ENCODE data around the gene LRRC46. TPM values are rescaled to one million over a fixed set of nuclear protein-coding genes. Genes with fewer than 3 reads are reported as not detected.

The LRRC46 gene
- total RNA-seq, 1 donor from 2014 or later = not detected

GRCh38 chr17:47808830-47809480 is 22.5 kb upstream of the LRRC46 start:
- DNase-seq (ENCODE audit: low read depth in 2 of 2) = no peak

- peak in 1 of 2 donors; percentile 86 for DNase-seq (ENCODE audit: low read depth in 2 of 2)
Measured at GRCh38 chr17:47810200-47810821, 21.2 kb upstream of the LRRC46 start.

GRCh38 chr17:47810901-47811635 is 20.4 kb upstream of the LRRC46 start:
- DNase-seq (ENCODE audit: low read depth in 2 of 2) = no peak

DNA sequence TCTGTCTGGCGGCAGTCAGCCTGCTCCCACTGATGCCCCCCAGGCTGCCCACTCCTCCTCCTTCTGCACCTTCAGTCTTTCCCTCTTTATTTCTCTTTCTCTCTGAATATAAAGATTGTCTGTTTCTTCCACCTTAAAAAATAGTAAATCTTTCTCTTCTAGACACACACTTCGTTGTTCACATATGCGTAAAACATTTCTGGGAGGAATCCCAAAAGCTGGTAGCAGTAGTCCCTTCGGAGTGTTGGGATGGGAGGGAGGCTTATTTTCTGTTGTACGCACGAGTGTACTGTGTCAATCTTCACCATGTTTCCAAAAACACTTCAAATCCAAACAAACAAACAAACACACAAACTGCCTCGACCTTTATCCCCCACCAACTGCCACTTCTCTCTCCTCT is 19.8 kb upstream of the LRRC46 start:
- DNase-seq (ENCODE audit: low read depth in 2 of 2) = no peak

- no peak for DNase-seq (ENCODE audit: low read depth in 2 of 2)
Measured at GRCh38 chr17:47812146-47812920, 19.1 kb upstream of the LRRC46 start.

DNA sequence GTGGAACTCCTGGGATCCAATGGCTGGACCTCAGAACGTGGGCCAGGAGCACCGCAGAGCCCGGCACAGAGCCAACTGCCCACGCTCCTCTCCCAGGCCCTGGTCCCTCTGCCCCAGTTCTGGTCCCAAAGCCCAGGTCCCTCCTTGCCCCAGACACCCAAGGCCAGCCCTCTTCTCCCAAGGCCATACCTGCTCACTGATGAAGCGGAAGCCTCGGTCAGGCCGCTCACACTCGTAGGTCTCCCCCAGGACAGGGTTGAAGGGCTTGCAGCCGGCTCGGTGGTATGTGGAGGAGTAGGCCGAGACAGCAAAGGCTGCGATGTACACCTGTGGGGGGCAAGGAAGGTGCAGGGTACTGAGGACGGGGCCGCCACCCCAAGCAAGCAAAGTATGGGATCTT is 18.4 kb upstream of the LRRC46 start:
- no peak for DNase-seq (ENCODE audit: low read depth in 2 of 2)

GRCh38 chr17:47813512-47814031 is 17.9 kb upstream of the LRRC46 start:
- DNase-seq (ENCODE audit: low read depth in 2 of 2) = no peak

- no peak for DNase-seq (ENCODE audit: low read depth in 2 of 2)
Measured at GRCh38 chr17:47815106-47815918, 16.2 kb upstream of the LRRC46 start.

DNA sequence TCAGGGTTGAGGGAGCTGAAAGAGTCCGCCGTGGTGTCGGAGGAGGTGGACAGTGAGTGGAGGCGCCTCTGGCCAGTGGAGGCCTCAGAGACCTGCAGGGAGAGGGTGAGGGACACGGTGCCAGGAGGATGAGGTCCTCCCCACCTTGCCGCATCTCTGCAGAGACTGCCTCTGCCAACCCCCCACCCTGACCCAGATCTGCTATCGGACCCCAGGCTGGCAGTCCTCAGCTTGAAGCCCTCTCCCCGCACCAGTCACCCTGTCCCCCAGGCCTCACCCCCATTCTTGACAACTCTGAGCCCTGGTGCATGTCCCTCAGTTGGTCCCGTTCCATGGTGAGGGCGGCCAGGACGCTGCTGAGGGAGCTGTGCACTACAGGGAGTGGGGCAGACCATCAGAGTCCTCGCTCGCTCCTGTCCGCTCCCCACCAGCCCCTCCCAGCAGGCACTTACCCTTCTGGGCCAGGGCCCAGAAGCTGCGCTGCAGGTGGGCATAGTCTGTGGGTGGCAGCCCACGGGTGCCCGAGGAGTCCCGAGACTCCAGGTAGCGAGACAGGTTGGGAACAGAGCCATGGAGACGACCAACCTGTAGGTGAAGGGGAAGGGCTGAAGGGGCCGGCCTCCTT is 15.2 kb upstream of the LRRC46 start:
- no peak for DNase-seq (ENCODE audit: low read depth in 2 of 2)

DNA sequence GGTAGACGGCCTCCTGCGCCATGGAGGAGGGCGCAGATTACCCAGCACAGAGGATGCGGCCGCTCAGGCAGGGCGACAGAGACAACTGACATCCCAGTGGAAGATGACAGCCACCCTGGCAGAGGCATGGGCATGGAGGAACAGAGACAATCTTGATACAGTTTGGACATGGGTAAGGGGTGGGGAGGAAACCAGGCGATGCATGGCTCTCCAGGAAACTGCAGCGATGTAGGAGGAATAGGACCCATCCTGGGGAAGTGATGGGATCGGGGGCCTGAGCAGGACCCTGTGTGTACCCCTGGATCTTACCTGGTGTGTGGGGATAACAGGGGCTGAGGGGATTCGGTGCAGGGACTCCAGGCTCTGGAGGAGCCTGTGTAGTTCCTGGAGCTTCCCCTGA is 14.5 kb upstream of the LRRC46 start:
- no peak for DNase-seq (ENCODE audit: low read depth in 2 of 2)

GRCh38 chr17:47818002-47818695 is 13.3 kb upstream of the LRRC46 start:
- no peak for DNase-seq (ENCODE audit: low read depth in 2 of 2)

- no peak for DNase-seq (ENCODE audit: low read depth in 2 of 2)
Measured at GRCh38 chr17:47819475-47819874, 12.0 kb upstream of the LRRC46 start.

DNA sequence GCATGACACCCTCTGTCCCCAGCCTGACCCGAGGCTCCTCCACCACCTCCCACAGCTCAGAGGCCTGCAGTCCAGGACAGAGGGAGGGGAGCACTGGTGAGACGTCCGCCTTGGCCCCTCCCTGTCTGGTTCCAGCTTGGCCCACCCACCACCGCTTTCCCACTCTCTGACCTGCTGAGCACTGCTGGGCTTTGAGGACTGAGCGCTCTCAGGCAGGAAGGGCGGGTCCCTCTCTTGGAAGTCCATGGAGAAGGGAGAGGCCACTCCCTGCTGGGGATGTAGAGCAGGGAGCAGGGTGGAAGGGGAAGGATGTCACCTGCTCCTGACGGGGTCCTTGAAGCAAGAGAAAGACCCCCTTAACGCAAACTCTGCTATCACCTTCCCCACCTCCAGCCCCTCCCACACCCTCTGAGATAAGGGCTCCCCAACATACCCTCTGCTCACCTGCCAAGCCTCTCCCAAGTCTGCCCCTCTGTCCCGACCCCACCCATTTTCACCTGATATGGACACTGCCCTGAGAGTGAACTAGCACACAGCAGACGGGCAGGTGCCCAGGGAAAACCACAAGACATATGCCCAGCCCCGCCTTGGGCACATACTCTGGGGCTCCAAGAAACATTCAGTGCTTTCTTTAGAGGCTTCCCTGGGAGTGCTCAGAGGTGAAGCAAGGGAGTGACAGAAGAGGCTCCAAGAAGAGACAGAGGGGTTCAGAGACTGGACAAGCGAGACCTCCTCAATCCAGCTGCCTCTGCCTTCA is 11.3 kb upstream of the LRRC46 start:
- DNase-seq (ENCODE audit: low read depth in 2 of 2) = peak in 1 of 2 donors; percentile 21

DNA sequence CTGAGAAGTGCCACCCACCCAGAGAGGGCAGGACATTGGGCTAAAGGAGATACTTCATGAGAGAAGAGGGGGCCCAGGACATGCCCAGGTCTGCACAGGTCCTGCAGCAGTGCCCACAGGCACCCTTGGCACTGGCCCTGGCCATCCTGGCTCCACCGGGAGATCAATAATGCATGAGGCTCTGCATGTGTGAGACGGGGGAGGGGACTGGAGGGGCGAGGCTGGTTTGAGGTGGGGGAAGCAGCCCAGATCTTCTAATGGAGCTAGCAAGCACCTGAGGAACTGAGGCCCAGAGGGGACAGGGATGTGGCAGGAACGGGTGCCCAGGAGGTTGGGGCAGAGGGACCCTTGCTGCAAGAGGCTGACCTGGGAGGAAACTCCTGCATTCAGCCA is 10.4 kb upstream of the LRRC46 start:
- no peak for DNase-seq (ENCODE audit: low read depth in 2 of 2)

GRCh38 chr17:47821424-47822391 is 9.8 kb upstream of the LRRC46 start, which contains the start of gene OSBPL7:
Gene OSBPL7, minus strand, starts transcription at chr17:47821794. Its CDS starts 1,516 bp downstream, at chr17:47820278.
- DNase-seq (ENCODE audit: low read depth in 2 of 2) = peak; percentile 84 to 95

DNA sequence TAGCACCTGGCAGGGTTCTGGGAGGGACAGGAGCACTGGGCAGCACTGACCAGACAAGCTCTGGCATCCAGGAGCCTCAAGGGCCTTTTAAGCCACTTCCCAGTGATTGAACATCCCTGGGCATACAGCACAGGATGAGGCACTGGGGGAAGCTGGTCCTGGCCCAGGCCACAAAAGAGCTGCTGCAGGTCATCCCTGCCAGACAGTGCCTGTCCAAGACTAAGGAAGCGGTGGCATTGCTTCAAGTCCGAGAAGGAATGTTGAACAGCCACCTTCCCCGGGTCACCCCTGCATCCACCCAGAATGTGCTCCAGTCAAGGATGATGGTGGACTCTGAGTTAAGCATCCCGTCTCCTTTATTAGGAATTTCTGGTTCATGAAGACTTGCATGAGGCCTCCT is 8.7 kb upstream of the LRRC46 start:
- DNase-seq (ENCODE audit: low read depth in 2 of 2) = no peak

- no peak for DNase-seq (ENCODE audit: low read depth in 2 of 2)
Measured at GRCh38 chr17:47823519-47823918, 8.0 kb upstream of the LRRC46 start.

DNA sequence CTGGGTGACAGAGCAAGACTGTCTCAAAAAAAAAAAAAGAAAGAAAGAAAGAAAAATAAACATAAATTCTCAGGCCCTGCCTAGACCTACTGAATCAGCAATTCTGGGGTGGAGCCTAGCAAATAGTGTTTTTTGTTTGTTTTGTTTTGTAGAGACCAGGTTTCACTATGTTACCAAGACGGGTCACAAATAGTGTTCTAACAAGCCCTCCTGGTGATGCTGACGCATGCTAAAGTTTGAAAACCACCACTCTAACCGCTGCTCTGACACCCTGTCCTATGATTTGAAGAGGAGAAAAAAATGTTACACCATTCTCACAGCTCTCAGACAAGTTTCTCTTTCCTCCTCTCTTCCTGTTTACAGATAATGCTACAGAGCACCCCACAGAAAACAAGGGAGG is 1.6 kb upstream of the LRRC46 start:
- no peak for DNase-seq (ENCODE audit: low read depth in 2 of 2)
